Measurements from ENCODE around the gene CRACR2A.

Gene CRACR2A

DNA sequence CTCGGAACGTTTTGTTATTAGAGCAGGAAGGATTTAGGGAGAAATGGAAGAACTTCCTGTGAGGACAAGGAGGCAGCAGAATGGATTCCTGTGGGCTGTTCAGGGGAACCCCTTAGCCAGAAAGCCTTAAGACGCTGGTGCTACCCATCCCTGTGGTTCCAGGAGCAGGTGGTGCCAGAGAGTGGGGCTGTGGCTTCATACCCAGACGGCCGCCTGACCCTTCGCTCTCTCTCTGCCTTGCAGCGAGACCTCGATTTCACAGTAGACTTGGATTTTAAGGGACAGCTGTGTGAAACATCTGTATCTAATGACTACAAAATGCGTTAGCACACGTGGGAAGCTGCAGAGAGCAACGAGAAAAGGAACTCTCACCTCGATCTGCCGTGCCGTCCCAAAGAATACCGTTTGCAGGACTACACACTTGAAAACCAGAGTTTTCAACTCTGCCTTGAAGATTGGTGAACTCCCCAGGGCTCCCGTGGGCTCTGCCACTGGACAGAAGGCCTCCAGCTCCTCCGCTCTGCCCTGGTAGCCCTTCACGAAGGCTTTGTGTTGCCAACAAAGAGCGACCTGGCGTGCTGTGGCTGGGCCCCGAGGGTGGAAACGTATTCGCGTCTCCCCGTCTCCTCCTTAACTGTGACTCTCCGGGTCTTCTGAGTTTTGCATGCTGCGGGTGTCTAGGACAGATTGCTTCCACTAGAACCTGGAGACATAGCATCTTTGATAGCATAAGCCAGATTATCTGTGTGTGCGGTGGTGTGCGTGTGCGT is 159.9 kb downstream of the CRACR2A start:
- no peak for DNase-seq

- DNase-seq, result no peak
These were observed 163.2 kb downstream of the CRACR2A start for GRCh38 chr12:3589745-3590144.

- no peak for DNase-seq
These were observed 165.4 kb downstream of the CRACR2A start for GRCh38 chr12:3587402-3588013.

DNA sequence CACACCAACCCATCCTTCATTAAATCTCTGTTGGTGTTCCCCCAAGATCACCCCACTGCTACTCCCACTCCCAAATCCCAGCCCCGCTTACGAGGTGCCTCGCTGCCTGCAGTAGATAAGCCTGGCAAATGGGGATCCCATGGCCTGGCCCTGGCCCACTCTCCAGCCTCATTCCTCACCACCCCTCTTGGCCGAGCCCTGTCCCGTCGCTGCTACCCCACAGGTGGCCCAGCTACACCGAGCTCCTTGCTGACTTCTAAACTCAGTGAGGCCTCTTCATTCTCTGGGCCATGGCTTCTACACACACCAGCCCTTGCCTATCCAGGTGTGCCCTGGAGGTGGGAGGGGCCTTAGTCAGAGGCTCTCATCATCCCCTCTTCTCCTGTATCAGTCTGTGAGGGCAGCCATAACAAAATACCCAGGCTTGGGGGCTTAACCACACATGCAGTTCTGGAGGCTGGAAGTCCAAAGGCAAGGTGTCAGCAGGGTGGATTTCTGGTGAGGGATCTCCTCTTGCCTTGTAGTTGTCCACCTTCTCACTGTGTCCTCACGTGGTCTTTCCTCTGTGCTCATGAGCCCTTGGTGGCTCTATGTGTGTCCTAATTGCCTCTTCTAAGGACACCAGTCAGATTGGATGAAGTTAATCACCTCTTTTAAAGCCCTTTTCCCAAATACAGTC is 169.1 kb downstream of the CRACR2A start:
- no peak for DNase-seq

DNA sequence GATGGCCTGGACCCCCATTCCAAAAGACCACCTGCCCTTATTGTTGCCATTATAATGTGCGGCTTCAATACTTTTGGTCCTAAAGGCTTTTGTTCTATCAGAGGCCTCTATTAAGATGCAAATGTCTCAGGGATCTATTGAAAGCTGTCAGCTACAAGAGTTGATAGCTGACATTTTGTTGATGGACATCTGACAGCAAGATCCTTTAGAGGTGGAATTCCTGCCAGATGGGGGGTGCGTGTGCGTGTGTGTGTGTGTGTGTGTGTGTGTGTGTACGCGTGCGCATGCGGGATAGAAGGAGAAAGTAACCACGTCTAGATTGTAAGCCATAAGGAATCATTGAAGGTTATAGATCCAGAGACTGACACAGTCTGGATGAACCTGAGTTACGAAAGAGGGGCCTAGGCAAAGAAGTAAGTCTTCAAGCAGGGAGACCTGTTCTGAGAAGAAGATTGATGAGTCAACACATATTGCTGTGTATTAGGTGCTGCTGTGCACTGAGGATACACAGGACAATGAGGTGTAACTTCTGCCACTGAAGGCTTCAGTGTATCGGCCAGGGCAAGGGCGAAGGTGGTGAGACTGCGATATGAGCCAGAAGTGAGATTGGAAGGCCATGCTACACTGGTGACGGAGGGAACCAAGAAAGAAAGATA is 172.7 kb downstream of the CRACR2A start:
- no peak for DNase-seq

- no peak for DNase-seq
These were observed 173.3 kb downstream of the CRACR2A start for GRCh38 chr12:3579446-3580093.

- no peak for DNase-seq
These were observed 174.4 kb downstream of the CRACR2A start for GRCh38 chr12:3578557-3578956.

- no peak for DNase-seq
These were observed 176.0 kb downstream of the CRACR2A start for GRCh38 chr12:3576891-3577290.

DNA sequence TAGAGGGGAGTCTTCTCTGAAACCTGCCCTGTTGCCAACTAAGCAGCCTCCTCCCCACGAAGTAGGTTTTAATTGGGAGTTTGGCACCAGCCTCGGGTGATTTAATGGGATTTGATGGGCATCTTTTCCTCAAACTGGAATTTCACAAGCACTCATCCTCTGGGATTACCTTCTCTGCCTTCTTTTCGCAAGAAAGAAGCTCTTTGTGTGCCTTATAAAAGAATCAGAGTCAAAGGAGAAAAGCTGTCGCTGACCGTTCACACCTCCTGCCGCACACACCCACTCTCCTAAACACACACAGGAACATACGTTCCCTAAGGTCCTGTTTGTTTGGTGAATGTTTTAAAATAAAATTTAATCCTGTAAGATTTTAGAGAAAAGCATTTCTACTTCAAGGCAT is 177.9 kb downstream of the CRACR2A start:
- no peak for DNase-seq

- no peak for DNase-seq
These were observed 180.3 kb downstream of the CRACR2A start for GRCh38 chr12:3572560-3572959.

- no peak for DNase-seq
These were observed 181.2 kb downstream of the CRACR2A start for GRCh38 chr12:3571724-3572123.

- DNase-seq, result no peak
These were observed 181.6 kb downstream of the CRACR2A start for GRCh38 chr12:3571323-3571722.

DNA sequence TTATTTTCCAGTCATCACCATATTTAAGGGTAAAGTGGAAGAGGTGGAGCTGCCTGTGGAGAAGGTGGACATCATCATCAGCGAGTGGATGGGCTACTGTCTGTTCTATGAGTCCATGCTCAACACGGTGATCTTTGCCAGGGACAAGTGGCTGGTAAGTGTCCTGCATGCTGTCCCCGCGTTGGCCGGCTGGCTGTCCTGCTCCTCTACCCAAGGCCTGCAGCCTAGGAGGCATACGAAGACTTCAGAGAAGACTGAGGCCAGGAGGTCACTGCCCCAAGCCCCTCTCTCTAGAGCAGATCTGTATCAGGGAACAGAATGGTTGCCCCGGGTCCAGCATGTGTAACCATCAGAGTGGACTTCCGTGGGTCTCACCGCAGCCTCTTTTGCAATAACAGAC is 184.2 kb downstream of the CRACR2A start:
- no peak for DNase-seq

DNA sequence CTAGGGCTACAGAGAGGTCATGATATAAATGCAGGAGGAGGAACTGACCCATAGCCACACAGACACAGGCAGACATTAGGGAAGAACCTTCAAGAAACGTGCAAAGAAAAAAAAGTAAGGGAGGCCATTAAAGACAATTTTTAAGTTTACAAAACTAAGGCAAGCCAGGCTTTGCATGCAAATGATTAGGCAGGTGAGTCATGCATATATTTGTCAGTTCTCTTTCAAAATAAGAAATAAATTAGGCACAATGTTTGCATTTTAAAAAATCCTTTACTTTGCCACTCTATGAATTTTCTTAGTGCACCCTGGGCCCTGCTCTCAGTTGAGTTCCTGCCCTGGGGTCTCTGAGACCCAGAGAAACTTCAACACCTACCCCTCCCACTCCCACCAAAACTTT is 186.9 kb downstream of the CRACR2A start:
- no peak for DNase-seq

Measured in stimulated activated CD4-positive, alpha-beta T cell treated with anti-CD3 and anti-CD28 coated beads, Interleukin-4, amount 100 ng/mL, for 1 hour (primary cell).